Activated CD4-positive, alpha-beta T cell treated with anti-CD3 and anti-CD28 coated beads, Interleukin-2, amount 50 U/mL, for 1 hour (primary cell): ENCODE measurements around the gene MTNR1B.

Experiments used
- DNase-seq: peaks from one replicate; pipeline ENCODE4 v3.0.0-alpha.2; 2020

MTNR1B gene

DNA sequence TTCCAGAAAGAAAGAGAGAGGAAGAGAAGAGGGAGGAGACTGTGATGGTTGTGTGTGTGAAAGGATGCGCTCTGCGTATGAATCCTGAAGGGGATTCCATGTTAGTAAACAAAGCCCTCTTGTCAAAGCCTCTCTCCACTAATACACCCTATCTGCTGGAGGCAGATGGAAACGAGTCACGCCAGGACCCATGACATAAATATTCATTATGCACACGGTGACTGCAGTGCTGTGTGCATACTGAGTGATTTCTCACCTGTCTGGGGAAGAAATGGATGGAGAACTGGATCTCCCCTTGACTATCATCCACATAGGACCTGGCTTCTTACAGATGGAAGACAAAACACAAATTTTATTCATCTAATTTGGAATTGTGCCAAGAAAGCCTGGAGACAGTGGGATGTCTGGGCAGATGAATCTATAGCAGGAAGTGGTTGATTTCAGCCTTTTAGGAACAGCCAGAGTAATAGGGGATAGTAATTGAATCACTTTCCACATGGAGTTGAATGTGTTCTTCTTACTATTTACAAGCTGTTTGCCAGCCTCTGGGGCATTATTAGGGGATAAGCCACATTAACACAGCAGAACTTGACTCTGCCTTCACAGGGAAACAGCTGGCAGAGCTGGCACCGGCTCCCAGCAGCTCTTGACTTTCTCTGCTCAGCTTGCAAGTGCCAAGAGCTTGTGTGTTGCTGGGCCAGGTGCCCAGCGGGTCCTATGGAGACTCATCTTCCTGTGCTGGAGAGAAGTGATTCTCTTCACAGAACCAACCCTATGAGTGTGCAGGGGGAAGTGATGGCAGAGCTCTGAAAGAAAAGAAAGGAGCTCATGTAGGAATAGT lies 9.0 kb downstream of the MTNR1B start:
- DNase-seq: no peak

DNA sequence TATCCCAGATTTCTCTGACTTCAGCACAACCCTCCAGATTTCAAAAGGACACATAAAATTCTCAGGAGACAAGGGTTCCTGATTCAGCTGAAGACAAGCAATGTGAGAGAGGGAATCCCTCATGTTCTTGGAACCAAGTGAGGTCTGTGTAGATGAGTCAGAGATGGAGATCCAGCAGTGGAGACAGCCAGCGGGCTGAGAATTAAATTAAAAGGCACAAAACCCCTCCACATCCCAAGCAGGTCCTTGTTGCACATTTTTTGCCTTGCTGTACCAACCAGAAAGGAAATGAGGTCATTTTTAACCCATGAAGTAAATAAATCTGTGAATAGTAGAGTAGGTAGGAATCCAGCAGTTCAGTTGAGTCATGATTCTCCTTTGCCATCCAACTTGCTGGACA lies 9.7 kb downstream of the MTNR1B start:
- DNase-seq: no peak

DNA sequence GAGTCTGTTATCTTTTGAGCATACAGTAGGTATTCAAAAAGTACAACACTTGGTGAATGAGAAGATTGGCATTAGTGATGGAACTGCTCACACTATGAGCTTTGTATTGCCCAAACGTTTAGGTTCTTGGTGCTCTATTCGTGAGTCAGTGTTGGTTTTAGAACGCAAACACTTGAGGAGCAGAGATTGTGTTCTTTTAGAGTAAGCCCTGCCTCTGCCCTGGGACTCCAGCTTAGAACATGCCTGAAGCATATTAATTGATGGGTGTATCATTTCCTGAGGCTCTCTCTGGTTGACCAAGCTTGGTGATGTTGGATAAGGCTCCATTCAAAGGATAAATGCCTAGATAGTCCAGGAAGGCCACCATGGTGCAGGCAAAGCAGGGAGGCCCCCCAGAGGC lies 10.9 kb downstream of the MTNR1B start:
- no peak for DNase-seq

DNA sequence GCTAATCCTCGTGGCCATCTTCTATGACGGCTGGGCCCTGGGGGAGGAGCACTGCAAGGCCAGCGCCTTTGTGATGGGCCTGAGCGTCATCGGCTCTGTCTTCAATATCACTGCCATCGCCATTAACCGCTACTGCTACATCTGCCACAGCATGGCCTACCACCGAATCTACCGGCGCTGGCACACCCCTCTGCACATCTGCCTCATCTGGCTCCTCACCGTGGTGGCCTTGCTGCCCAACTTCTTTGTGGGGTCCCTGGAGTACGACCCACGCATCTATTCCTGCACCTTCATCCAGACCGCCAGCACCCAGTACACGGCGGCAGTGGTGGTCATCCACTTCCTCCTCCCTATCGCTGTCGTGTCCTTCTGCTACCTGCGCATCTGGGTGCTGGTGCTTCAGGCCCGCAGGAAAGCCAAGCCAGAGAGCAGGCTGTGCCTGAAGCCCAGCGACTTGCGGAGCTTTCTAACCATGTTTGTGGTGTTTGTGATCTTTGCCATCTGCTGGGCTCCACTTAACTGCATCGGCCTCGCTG lies 12.1 kb downstream of the MTNR1B start:
- no peak for DNase-seq

DNA sequence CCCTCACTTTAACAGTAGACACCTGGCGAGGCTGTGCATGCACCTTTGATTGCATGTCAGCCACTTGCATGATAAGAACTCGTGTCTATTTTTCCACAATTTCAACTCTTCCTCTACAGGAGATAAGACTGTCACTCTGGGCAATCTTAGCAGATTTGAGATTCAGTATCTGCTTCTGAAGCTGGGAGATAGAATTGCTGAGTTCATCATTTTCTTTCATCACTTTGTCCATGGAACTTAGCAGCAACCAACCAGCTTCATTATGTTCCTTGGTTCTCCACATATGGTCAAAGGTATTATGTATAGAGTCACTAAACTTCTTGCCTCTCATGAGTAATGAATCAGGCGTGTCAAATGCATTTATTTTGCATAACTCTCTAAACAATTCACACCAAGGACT lies 17.1 kb downstream of the MTNR1B start:
- DNase-seq: no peak

DNA sequence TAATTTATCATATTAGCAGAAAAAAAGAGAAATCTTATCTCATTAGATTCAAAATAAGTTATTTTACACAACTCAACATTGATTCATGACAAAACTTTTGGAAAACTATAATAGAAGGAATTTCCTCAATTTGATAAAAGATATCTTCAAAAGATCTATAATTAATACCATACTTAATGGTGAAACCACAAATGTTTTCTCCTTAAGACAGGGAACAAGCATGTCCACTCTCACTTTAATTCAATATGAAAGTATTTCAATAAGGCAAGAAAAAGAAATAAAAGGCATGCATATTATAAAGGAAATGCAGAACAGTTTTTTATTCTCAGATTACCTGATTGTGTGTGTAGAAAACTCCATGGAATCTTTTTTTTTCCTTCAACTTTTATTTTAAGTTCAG lies 23.6 kb downstream of the MTNR1B start:
- DNase-seq: no peak

DNA sequence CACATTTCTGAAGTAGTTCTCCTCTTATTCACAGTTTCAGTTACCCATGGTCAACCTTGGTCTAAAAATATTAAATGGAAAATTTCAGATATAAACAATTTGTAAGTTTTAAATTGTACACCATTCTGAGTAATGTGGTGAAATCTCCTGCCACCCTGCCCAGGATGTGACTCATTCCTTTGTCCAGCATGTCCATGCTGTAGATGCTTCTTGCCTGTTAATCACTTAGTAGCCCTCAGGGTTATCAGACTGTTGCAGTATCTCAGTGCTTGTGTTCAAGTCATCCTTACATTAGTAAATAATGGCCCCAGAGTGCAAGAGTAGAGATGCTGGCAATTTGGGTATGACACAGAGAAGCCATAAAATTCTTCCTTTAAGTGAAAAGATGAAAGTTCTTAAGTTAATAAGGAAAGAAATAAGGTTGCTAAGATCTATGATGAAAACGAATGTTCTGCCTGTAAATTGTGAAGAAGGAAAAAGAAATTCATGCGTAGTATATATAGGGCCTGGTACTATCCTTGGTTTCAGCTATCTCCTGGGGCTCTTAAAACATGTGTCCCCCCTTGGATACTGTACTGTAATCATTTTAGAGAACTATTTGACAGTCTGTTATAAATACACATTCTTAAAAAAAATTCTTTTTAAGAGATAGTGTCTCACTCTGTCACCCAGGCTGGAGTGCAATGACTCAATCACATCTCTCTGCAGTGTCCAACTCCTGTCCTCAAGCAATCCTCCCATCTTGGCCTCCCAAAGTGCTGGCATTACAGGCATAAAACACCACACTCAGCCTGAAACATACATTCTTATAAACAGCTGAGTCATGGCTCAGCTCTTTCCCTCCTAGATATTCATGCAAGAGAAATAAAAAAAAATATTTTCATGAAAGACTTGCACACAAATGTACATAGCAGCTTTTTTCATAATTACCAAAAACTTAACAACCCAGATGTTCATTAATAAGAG lies 31.3 kb downstream of the MTNR1B start:
- DNase-seq: no peak

DNA sequence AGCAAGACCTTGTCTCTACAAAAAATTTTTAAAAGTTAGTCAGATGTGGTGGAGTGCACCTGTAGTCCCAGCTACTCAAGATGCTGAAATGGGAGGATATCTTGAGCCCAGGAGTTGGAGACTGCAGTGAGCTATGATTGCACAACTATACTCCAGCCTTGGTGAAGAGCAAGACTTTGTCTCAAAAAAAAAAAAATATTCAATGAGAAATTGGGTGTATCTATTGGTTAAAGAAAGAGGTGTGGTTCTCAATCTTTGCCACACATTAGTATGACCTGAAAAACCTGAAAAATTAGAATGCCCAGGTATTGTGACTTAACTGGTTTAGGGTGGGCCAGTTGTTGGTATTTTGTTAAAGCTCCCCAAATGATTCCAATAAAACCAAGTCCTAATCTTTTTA lies 32.4 kb downstream of the MTNR1B start:
- DNase-seq: no peak

DNA sequence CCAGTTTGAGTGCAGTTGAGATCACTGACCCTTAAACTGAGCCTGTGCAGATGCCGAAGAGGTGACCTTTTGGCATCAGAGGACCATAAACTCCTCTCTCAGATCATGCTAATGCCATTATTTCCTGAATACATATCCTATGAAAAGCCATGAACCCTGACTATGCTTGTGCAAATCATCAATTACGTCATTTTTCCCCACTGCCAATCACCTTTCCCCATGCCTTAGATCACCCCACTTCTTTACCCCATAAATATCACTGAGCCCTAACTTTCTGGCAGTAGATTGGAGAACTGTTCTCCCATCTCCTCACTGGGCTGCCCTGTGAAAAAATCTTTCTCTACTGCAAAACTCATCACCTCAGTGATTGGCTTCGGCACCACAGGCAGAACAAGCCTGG lies 32.9 kb downstream of the MTNR1B start:
- DNase-seq: no peak

DNA sequence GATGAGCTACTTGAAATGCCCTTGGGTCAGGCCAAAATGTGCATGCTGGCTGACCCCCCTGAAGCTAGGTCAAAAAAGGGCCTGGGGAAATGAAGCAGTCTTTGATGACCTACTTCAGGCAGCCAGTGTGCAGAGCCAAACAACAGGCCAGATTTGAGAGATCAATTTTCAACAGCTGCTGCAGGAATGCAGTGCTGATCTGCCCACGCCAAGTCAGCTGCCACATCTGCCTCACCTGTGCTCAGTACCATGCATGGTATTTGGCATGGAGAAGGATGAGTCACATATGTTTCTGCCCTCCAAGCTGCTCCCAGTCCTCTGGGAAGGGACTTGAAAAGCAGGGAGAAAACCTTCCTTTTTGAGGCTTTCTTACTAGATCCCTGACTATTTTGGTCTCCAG lies 35.8 kb downstream of the MTNR1B start:
- no peak for DNase-seq

DNA sequence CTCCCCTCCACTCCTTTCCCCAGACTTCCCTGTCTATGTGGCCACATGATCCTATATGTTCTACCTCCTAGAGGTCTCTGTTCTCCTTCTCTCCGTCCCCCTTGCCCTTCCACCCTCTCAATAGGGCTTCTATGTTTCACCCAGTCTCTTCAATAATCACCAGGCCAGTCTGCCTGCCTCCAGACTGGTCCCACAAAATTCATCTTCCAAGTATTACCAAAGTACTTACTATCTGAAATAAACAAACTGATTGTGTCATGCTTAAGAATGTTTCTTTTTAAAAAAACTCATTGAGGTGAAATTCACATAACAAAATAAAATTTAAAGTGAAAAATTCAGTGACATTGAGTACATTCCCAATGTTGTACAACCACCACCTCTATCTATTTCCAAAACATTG lies 44.2 kb downstream of the MTNR1B start:
- no peak for DNase-seq

DNA sequence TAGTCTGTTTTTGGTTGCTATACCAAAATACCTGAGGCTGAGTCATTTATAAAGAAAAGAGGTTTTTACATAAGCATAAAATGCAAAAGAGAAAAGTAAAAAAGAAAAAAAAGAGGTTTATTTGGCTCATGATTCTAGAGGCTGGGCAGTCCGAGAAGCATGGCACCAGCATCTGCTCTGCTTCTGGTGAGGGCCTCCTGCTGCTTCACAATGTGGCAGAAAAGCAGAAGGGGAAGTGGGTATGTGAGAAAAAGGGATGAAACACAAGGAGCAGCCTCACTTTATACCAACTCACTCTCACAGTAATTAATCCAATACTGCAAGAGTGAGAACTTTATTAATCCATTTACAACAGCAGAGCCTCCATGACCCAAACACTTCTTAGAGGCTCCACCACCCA lies 47.1 kb downstream of the MTNR1B start:
- no peak for DNase-seq

DNA sequence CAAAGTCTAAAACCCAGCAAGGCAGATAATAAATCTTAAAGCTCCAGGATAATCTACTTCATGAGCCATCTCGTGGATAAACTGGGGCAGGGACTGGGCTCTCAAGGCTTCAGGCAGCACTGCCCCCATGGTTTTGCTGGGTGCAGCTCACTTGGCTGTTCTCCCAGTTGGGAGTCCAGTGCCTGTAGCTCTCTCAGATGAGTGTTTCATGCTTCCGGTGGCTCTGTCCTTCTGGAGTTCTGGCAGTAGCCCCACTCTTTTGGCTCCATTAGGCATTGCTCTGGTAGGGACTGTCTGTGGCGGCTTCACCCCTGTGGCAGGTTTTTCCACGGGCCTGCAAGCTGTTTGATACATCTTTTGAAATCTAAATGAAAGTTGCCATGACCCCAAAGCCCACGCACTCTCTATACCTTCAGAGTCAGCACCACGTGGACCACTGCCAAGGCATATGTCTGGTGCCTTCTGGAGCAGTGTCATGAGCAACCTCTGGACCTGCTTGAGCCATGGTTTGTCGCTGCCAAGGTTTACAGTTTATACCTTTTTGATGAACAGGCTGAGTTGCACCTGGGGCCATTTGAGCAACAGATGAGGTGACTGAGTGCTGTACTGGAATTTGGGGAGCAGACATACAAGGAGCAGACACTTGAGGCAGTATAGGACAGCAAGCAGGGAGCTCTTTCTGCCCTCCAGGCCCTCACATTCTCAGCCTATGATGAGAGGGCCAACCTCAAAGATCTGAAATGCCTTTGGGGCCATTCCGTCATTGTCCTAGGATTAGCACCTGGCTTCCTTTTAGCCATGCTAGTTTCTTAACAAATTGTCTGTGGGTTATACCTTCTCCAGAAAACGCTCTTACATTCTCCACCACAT lies 48.6 kb downstream of the MTNR1B start:
- DNase-seq: no peak

DNA sequence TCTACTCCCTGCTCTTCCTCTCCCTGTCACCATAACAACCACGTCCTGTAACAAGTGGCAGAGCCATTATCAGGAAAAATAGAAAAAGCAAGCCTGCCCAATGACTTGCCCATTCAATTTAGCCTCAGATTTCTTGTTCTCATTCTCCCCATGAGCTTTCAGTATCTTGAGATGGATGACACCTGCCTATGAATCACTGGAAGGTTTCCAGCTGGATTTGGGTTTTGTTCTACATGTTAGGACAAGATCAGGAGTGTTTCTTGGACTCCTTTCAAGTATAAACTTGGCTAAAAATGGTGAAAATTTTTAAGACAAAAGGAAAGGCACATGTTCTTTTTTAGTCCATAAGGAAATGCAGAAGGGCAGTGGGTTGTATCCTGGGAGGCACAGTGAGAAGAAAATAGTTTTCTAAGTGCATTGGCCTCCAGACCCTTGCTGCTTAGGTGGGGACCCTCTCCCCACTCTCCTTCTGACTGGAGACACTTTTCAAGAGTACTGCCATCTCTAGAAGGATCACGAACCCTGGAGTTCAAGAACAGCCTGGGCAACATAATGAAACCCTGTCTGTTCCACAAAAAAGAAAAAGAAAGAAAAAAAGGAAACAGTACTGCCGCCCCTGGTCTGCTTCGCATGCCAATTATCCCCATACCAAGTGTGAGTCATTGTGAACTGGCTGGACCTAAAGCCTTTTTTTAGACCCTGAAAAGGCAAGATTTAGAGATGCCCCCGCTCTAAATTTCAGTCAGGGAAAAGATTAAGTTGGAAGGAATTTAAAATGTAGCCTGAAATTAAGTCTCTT lies 51.0 kb downstream of the MTNR1B start:
- no peak for DNase-seq

DNA sequence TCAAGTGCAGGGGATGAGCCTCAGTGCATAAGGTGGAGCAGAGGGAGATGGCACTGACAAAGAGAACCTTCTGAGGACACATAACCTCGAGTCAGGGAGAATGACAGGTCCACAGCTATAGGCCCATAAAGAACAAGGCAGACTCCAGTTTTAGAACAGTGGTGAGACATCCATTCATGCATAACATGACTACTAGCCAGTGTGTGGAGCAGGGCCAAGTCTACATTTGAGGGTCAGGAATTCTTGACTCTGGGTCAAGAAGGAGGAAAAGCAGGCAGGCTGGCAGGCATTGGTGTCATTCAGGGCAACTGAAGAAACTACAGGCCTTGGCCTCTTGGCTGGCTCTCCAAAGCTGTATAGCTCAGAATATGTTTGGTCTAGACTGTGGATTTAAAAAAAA lies 54.9 kb downstream of the MTNR1B start:
- no peak for DNase-seq

DNA sequence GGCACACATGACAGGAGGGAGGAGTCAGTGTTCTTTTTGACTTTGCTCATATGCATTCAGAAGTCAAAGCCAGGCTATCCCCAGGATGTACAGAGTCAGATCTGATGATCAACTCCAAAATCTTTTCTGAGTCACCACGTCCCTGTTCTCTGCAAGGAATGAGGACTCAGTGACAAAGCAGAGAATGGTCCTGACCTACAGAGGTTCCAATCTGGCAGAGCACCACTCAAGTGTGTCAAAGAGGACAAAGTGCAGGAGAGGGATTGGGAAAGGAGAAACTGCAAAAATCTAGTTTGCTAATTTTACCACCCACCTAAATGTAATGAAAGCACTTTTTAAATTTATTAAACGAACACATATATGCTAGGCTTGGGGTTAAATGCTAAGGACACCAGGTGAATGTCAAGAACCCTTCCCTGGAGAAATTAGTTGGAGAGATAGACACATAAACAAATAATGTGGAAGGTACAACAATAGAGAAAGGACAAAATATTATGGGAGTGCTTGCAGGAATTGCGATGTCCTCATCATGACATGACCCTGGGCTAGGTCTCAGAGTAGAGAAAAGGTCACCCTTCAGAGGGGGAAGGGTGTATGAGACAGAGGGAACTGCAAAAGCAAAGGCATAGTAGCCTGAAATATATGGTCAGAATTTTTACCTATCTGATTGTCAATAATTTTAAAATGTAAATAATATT lies 56.3 kb downstream of the MTNR1B start:
- DNase-seq: no peak

DNA sequence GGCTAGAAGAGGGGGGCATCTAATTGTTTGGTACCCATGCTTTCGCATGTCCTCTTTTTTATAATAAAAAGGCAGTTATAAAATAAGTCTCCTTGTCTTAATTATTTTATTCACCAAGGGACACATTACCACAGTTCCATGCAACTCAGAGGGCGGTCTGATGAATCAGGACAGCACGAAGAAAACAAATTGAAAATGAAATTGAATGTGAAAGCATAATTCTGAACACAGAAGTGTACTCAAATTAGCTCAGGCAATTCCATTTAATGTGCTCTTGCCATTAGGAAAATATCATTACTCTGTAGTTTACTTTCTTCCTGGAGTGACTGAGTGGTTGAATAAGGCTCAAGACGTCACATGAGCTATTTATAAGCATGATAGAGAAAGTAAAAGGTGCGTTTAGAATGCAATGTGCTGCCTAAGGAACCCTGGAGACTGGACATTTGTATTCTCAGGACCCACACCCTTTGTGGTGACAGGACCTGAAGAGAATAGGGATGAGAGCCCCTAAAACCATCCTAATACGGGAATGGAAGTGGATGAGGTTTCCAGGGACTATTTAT lies 59.6 kb downstream of the MTNR1B start:
- no peak for DNase-seq

DNA sequence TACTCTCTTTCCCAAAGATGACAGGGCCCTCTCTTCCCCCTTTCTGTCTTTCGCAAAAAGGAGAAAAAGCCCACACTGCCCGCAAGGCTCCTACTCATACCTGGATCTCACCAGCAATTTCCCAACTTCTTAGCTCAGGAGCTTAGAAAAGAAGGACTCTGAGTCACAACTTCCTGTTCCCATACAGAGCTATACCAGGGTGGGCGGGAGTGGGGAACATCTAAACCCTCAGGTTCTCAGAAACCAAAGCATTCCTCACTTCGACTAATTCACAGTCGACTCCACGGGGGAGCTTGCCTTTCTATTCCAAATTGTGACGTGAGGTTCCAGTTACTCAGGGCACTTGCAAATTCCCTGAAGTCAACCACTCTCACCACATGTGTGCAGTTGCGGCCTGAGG lies 61.9 kb downstream of the MTNR1B start:
- DNase-seq: no peak
